G401 (cell line): Measurements from ENCODE around the gene NUMA1. TPM values are rescaled to one million over a fixed set of nuclear protein-coding genes. Genes with fewer than 3 reads are reported as not detected.

ENCODE experiments used
- DNase-seq: peaks from one replicate; pipeline ENCODE4 v3.0.0-alpha.2; 2015; ENCODE audit warnings: low spot score
- in situ Hi-C: cut with HindIII; loops from 2 replicates; pipeline ENCODE4 v1.10.0; 2016; ENCODE audit warnings: low sequenced_read_pairs, mixed read lengths
- total RNA-seq: library from RNA; depleted of rRNA; stranded (reverse); fragments of >200 nt; shearing (Covaris generic); gene quantifications from 2 replicates; pipeline ENCODE4 v1.2.3, GENCODE V29; 2014

Gene NUMA1
- total RNA-seq, 1 experiment from 2014 or later: 128 TPM

DNA sequence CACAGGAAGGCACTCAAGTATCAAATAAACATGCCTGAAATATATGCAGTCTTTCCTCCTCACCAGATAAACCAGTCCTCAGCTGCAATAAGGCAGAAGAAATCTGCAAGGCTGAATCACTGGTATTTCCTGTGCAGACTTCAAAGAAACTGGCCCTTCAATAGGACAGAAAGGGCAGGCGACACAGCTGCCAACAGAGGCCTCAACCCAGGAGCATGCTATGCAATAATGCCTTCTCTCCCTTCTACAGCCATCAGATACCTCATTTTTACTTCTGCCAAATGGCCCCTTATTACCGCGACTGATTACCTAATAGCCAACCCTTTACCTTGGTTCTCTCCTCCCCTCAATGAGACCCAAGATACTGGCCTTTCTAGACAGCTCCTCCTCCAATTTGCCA, 8.0 kb downstream of the NUMA1 start:
- in situ Hi-C loops: no loop called here
- no peak for DNase-seq

DNA sequence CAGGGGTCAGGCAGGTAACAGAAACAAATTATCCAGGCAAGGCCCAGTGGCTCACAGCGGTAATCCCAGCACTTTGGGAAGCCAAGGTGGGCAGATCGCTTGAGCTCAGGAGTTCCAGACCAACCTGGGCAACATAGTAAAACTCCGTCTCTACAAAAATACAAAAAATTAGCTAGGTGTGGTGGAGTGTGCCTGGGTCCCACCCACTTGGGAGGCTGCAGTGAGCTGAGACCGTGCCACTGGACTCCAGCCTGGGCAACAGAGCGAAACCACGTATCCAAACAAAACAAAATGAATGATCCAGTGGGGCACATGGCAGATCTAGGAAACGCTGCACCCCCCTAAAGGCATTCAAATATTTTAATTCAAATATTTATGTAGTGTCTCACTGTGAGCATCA, 9.9 kb downstream of the NUMA1 start:
- in situ Hi-C loops: no loop called here
- no peak for DNase-seq

DNA sequence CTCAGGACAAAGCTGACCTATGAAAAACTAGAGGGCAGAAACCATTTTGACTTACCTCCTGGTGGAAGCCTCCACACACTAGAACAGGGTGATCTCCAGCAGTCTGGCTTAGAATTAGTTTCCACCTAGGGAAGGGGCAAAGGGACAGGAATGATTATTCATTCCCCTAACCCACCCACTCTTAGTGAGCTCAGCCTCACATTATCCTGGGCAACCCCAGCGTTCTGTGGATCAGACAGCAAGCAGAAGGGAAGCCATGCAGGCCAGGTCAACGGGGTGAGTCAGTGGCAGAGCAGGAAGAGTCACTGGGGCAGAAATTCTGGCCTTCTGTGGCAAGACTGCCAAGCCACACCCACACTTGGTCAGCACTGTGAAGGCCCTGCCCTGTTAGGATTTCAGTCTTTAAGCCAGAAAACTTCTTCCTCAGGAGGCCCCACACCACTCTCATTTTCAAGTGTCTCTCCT, 10.5 kb downstream of the NUMA1 start:
- DNase-seq: peak; percentile 40
- in situ Hi-C loops: no loop called here

DNA sequence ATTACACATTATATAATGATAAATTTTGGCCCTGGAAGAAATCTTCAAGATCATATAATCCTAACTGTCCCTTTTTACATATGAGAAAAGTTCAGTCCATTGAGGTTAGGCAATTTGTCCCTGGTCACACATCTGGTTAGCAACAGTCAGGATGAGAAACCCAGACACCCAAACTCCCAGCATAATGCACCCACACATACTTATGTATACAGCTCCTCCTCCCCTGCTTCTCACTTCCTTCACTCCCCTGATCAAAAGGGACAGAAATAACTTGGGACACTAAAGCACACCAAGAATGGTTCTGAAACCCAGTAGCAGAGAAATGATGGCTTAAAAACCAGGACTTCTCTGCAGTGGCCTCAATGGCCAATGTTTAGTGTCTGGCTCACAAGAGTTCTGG, 11.1 kb downstream of the NUMA1 start:
- in situ Hi-C loops: no loop called here

DNA sequence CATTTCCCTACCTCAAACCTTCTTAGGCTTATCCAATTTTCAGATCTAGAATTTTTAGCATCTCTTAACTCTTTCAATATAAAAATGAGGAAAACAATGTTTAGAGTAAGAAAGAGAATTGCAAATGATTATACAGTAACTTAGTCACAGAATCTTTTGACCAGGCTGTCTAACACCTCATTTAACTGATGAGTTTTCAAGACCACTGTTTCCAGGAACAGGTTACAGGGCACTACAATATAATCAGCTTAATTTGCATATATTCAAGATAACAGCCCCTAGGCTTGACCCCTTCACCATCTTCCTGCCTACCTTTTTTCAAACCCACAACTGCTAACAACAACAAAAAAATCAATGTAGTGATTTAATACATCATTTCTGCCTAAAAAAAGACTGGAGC, 12.7 kb downstream of the NUMA1 start:
- in situ Hi-C loops: no loop called here

More for the DNA sequence above, 11.1 kb downstream of the NUMA1 start:
- DNase-seq: no peak

DNA sequence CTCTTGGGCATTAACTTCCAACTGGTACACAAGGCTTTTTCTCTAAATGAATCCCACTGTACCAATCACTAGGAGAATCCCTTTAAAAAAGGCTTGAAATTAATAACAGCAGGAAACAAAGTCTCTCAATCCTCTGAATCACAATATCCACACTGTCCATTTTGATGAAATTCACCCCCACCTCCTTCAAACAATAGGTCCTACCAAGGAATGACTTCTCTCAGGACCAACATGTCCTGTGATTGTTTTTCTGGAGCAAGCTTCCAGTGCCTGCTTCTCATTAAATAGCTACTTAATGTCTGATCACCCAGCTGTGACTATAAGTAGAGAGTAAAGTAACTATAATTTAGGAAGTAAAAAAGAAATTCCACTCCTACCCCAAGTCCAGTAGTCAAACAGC, 13.1 kb downstream of the NUMA1 start:
- in situ Hi-C loops: no loop called here
- DNase-seq: no peak

More for the DNA sequence above, 12.7 kb downstream of the NUMA1 start:
- no peak for DNase-seq

DNA sequence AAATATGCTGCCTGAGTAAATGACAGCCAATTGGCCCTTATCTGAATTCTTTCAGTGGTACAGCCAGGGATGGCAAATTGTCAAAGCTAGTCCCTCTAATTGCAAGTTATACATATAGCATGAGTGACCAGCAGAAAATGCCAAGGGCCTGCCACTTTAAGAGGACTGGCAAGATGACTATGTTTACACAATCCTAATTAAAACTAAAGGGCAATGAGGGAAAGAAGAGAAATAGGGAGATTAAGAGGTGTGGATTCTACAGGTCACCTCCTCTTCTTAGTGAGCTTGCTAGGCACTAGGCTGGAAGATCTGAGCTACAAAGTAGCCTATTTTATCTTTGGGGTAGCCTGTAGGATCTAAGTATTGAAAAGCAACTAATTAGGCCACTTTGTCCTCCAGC, 13.5 kb downstream of the NUMA1 start:
- in situ Hi-C loops: no loop called here
- no peak for DNase-seq

DNA sequence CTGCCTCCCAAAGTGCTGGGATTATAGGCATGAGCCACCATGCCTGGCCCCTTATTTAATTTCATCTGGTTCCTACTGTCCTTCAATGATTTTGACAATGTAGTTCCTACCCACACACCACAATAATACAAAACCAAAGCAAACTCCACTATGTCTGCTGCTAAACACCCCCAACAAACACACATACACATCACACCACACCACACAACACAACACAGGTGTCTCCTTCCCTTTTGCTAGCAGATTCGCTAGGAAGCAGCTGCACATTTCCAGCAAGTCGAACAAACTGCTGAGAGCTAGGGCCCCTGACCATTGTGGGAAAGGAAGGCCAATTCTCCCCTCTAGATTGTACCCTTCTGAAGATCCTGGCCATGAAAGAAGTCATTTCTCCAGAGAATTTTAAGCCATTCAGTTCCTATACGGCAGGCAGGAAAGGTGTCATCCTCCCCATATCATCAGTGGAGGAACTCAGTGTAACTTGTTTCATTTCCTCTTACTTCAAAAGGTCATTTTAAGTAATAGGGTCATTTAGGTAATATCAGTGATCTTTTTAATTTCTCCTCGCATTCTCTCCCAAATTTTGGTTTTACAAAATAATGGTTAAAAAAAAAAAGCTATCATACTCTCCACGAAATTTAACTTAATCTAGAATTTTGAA, 18.5 kb downstream of the NUMA1 start:
- no peak for DNase-seq
- in situ Hi-C loops: no loop called here

DNA sequence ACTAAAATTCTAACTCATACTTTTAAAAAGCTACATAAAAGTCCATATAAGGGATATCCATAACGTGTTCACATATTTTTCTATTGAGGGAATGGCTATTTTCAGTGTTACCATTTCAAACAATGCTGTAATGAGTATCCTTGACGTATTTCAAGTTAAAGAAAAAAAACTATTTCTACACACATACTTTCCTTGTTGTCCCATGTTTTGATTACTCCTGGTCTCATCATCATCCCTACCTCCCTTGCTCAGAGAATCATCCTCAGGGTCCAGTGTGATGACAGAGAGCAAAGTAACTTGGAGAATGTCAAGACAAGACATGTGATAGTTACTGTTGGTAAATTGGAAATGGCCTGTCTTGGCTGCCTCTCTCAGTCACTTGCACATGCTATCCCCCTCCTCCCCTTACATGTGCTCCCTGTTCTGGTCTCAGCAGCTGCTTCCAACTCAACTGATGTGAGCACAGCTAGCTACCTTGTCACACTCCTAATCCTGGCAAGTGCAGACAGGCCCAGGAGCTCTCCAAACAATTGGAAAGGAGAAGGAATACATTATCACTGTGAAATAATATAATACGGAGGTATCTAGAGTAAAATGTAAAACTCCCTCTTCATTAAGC, 21.8 kb downstream of the NUMA1 start:
- DNase-seq: no peak
- in situ Hi-C loops: no loop called here

DNA sequence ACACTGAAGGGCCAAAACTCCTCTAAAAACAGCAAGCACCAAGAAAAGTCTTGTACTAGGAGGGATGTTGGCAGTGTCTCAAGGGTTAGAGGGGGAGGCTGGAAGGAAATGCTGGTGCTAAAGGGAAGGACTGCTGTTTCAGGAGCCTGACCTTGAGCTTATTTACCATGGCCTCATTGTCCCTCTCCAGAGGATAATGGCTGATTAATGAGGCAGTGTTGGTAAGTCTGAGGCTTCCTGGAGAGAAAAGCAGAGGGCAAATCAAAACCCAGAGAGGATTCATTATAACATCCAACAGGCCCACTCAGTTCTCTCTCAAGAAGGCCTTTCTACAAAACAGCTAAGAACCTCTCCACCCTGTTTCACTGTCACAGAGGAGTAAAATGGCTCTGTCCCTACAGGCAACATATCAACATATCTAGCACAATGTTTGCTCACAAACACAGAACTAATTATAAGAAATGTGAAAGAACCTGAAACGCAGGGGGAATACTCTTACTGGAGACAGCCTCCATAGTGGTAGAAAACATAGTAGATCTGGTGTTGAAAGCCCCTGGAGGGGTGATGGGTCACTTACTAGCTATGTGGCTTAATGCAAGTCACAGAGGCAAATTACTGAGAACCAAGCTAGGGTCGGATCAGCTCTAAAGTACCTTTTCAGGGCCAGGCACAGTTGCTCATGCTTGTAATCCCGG, 31.4 kb downstream of the NUMA1 start:
- in situ Hi-C loops: no loop called here
- DNase-seq: no peak

DNA sequence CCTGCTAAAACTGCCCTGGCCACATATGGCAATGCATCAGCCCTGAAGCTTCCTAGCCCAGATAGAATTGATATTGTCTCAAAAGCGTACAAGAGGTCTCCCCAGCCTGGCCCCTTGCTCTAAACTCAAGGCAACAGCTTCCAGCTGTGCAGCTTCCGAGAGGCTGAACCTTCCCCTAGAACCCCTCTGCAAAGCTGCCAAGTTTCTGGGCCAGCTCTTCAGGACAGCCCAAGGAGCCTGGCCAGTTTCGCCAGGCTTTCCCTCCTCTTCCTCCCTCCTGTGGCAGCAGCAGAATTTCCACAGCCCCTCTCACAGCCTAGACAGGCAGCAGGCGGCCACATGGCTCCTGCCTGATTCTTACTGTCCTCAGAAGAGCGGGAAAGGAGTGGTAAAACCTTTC, 34.5 kb downstream of the NUMA1 start:
- DNase-seq: no peak
- in situ Hi-C loops: no loop called here

DNA sequence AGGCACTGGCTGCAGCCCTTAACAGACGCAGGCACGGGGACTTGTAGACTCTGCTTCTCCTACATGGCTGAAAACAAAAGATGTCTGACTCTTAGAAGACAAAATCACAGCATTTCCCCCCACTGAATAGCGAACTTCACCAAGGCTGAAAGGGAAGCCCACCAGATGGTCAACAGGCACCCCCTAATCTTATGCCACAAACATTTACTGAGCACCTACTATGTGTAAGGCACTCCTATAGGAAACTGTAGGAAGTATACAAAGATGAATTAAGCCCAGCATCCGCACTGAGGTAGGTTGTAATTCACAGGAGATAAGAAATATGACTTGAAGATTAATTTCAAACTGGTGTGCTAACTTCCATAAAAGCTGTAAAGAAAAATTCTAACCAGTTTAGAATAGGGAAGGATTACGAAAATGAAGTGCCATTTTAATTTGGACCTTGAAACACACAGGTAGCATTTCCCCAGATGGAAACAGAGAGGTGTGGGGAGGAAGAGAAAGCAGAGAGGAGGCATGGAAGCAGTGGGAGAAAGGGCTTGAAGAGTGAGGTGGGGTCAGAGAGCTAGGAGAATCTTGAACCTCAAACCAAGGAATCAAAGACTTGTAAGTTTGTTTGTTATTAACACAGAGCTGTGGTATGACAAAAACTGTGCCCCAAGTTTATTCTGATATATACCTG, 38.1 kb downstream of the NUMA1 start:
- no peak for DNase-seq
- in situ Hi-C loops: no loop called here

DNA sequence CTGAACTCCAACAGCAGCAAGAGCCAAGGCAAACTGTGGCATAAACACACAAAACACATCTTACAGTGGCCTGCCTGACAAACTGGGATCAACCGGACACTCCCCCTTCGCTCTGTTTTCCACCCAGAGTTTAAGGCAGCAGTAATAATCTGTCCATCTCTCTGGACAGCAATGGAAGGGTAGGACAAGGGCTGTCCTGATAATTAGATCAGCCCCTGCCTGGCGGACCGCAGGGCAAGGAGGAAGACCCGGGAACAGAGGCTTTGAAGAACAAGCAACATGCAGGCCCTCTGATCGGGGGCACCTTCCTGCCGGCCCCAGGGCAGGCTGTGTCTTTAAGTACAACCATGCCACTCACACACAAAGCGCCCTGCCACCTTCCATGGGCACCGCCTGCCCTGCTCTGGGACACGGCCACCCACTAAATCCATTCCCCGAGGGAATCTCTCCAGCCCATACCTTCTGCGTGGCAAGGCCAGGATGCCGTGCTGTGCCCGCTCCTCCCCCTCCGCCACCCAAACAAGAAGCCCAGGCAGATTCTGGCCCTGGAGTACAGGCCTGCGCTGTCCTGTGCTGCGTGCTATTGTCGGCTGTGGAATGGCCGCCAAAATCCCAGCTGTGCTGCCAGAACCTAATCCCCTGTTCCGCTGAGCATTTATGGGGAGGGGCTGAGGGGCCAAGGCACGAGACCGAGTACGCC, 38.8 kb downstream of the NUMA1 start:
- DNase-seq: peak; percentile 85
- in situ Hi-C loops: no loop called here

DNA sequence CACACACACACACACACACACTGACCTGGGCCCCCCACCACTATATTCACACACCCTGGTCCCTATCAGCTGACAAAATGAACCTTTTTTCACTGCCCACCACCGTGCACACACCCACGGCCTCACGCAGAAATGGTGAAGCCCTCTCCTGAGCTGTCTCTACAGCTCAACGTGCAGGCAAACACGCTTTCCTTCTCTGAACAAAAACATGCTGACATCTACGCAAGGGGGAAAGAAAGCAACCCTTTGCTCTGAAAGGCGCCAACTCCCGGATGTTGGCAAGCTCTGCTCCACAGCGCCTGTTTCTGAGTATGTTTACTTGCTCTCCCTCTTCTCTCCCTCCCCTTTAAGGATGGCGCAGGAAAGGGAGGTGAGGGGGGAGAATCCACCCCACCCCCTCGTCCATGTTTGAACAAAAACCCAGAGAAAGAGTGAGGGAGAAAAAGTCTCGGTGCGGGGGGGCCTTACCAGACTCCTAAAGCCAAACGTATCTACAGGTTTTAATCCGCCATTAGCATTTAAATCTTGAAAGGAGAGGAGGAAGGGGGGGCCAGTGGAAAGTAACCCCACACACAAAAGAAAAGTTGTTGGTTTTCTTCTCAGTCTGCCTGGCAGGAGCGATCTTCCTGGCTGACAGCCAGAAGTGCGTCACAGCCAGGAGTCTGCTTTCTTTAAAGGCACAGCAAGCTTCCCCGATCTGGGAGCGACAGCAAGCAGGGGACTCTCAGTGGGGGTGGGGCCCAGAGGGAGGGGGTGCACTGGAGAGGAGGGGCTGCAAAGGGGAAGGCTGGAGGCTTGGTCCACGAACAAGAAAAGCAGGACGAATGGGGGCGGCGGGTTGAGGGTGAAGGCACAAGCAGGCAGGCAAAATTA, 39.6 kb downstream of the NUMA1 start:
- peak; percentile 95 for DNase-seq
- in situ Hi-C loops: no loop called here

DNA sequence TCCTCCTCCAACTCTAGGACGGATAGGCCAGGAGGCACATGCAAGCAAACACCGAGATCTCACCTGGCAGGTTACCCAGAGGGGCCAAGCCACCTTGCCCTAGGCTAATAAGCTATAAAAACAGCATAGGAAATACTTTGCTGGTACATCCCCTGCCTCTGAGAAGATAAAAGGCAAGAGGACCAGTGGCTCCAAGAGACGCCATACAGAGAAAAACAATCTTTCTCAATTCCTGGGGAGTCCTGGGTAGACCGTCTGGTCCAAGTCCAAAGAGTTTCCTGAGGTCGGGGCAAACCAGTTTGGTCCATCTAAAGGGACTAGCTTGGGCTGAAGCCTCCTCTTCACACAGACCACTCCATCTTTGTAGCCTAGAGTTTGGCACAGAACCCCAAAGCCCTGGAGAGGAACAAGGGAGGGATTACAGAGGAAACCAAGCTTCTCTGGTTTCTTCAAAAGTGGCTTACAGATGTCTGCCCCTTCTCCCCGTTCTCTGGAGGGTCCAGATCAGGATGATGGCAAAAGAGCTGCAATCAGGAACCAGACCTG, 40.4 kb downstream of the NUMA1 start:
- peak; percentile 51 for DNase-seq
- in situ Hi-C loops: no loop called here

DNA sequence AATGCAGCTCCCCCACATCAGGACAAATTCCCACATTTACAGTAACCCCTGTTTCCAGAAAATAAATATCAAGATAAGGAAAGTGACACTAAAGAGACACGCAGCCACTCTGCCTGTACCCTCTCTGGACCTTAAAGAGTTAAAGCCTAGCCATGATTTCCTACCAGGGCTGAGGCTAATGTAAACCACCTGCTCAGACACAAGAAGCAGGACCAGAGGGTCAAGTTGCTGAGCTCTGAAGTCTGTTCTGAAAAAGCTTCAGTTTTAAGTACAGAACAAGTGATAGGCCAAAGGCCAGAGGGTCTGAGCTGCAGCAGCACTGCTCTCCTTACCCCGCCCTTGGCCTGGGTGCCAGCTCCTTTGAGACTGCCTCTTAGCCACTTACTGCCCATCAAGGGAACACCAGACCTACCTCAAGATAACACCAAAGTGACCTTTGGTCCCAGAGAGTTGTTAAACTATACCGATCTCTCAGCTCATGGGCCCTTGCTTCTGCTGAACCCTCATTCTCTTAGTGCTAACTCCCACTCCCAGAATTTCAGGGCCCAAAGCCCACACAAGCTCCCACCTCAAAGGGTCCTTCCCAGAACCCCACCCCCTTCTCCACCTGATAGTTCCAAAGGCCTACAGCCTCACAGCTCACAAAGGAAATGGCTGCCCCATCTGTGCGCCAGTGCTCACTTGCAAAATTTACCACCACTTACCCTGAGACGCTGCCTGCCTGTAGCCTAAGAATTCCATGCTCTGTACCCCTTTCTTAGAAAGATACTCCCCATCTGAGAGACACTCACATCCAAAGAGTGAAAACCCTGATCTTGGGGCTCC, 41.1 kb downstream of the NUMA1 start:
- DNase-seq: peak; percentile 47
- in situ Hi-C loops: no loop called here

DNA sequence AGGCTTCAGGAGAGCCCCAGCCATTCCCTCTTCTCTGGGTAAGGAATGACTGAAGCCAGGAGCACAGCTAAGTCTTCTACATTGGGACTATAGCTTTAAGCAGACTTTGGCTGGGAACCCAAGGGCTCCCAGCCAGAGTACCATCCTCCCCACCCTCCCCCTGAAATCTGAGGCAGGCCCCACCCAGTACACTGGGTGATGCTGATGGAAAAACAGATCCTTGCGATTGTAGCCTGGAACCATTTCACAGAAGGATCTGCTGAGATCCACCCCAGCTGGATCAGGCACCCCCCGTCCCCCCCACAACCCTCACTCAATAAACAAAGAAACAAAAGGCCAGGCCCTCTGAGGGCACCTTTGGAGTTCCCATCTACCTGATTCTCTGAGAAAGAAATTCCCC, 41.9 kb downstream of the NUMA1 start:
- DNase-seq: peak; percentile 95
- in situ Hi-C loops: no loop called here
